Aorta (tissue), 5 donors: ENCODE measurements around the gene XAB2. TPM values are rescaled to one million over a fixed set of nuclear protein-coding genes. Genes with fewer than 3 reads are reported as not detected.

Experiments
- ATAC-seq: fragments of 200-7000 bp; cut with Tn5 transposase; one replicate; pipeline ENCODE4 v1.9.1; 2022; ENCODE audit warnings: moderate library complexity; ENCODE audit not compliant: low FRiP score
- DNase-seq, 2 donors: peaks; one replicate each; pipeline ENCODE4 v3.0.0-alpha.2; 2020
- H3K27ac ChIP-seq, 2 donors: one replicate each; pipeline ENCODE4 v1.5.1; 2013; ENCODE audit warnings: low read length in 2 of 2, mild to moderate bottlenecking in 2 of 2, moderate library complexity in 2 of 2, control low read depth in 1 of 2, inconsistent platforms in 1 of 2, low read depth in 1 of 2
- H3K27me3 ChIP-seq, 2 donors: one replicate each; pipeline ENCODE4 v1.6.1; 2013; ENCODE audit warnings: control low read depth in 1 of 2, low read length in 1 of 2, mild to moderate bottlenecking in 1 of 2, moderate library complexity in 1 of 2; ENCODE audit not compliant: insufficient read depth in 2 of 2, control insufficient read depth in 1 of 2
- H3K36me3 ChIP-seq, 2 donors: one replicate each; pipeline ENCODE4 v1.6.1; 2013; ENCODE audit warnings: control low read depth in 1 of 2, low read length in 1 of 2, mild to moderate bottlenecking in 1 of 2; ENCODE audit not compliant: insufficient read depth in 2 of 2, control insufficient read depth in 1 of 2
- H3K4me1 ChIP-seq, 2 donors: one replicate each; pipeline ENCODE4 v1.6.1; 2013; ENCODE audit warnings: low read length in 2 of 2, control low read depth in 1 of 2, mild to moderate bottlenecking in 1 of 2, moderate library complexity in 1 of 2; ENCODE audit not compliant: insufficient read depth in 2 of 2, control insufficient read depth in 1 of 2
- H3K4me3 ChIP-seq, 2 donors: one replicate each; pipeline ENCODE4 v1.5.1; 2013; ENCODE audit warnings: low read length in 2 of 2, control low read depth in 1 of 2, mild to moderate bottlenecking in 1 of 2
- H3K9me3 ChIP-seq: one replicate; pipeline ENCODE4 v1.6.1; 2013; ENCODE audit warnings: mild to moderate bottlenecking, low read length; ENCODE audit not compliant: control insufficient read depth
- WGBS, 2 donors: extraction: QIAGEN DNeasy Blood & Tissue Kit; methylation state at CpG; one replicate each; pipeline ENCODE4 v1.1.7; 2013; 5-methylcytosine and 5-hydroxymethylcytosine counted together
- intact Hi-C, 2 donors: fragments of 100-400 bp; cut with DNase I; formaldehyde crosslinking; loops; one replicate each; pipeline versions ENCODE4 v1.14.2 to v1.15.0; 2022
- polyA plus RNA-seq, 2 donors: library from polyadenylated mRNA; stranded (reverse); fragments of 200-250 nt; gene quantifications; one replicate each; pipeline ENCODE4 v1.2.3, GENCODE V29; 2013
- total RNA-seq, 2 donors: library from RNA; stranded (reverse); fragmentation: NEBNext Ultra II Directional; extraction: Animal tissue kit (Norgen Biotek cat#: 25700); gene quantifications; one replicate each; pipeline ENCODE4 v1.2.1, GENCODE V29; 2021
- donor health status: healthy with polysubstance abuse.
- donor health status: Bipolar disorder and iron deficiency.
- donor health status: DM: no; HTN: no; CAD: no.
- donor health status: DM: no; HTN: no; CAD: no.
- donor health status: DM: yes; HTN: yes; CAD: no.

The XAB2 gene
- total and polyA plus RNA-seq, 4 donors, result 17.0 to 93.8 (median 29.7) TPM

- peaks cover 0 to 3% of the 10 kb centered on the region in 2 donors for H3K4me1 ChIP-seq
- no peaks in the 10 kb centered on the region for H3K27me3 ChIP-seq
- no peak overlapping the region for H3K27ac ChIP-seq
- H3K36me3 ChIP-seq, result no peaks in the 10 kb centered on the region
- no peak overlapping the region for H3K4me3 ChIP-seq
- intact Hi-C loops, result no loop called here
- 88% methylated on average over 12 of the region's 12 CpGs for WGBS, 2 donors
- H3K9me3 ChIP-seq, result no peaks in the 10 kb centered on the region
- DNase-seq (no peak), ATAC-seq (no peak)
These were observed 2.2 kb upstream of the XAB2 start for GRCh38 chr19:7631577-7631976.

GRCh38 chr19:7628589-7629311, 595 bp downstream of the XAB2 start:
- WGBS, 2 donors, result 5 to 6% methylated on average over 15 of the region's 15 CpGs
- peak overlapping the region in 1 of 2 donors; percentile 2 for H3K27ac ChIP-seq
- H3K4me1 ChIP-seq, result peaks cover 0 to 3% of the 10 kb centered on the region in 2 donors
- ATAC-seq, result no peak
- no peak for DNase-seq
- H3K36me3 ChIP-seq, result no peaks in the 10 kb centered on the region
- no peaks in the 10 kb centered on the region for H3K9me3 ChIP-seq
- intact Hi-C loops, result loop anchor here in 1 of 2 donors (2.0 kb wide), 1 partner anchor 52 kb away; the partner anchor contains the start of gene TRAPPC5
- H3K27me3 ChIP-seq, result no peaks in the 10 kb centered on the region
- peak overlapping the region; percentile 85 to 88 for H3K4me3 ChIP-seq

DNA sequence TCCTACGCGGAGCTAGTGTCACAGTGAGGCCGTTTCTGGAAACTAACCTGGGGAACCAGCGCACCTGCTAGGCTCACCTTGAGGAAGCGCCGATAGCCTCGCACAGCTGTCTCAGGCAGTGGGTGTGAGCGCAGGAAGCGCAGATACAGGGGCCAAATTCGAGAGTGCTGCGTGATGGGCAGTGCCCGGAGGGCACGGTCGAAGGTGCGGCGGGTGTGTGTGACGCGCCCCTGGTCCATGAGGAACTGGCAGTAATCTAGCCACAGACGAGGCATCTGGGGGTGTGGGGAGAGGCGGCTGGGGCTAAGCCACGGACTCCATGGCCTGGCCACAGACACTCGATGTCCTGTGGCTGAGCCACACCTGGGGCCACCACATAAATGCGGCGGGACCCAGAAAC, 2.2 kb downstream of the XAB2 start:
- Histone ChIP-seq H3K27me3 (no peaks in the 10 kb centered on the region), H3K27ac (no peak overlapping the region), H3K4me1 (peaks cover 0 to 3% of the 10 kb centered on the region in 2 donors), H3K9me3 (no peaks in the 10 kb centered on the region), H3K4me3 (no peak overlapping the region), H3K36me3 (peaks cover 0 to 7% of the 10 kb centered on the region in 2 donors)
- WGBS, 2 donors, result 90 to 96% methylated on average over 24 of the region's 24 CpGs
- intact Hi-C loops, result no loop called here
- no peak for DNase-seq
- no peak for ATAC-seq

DNA sequence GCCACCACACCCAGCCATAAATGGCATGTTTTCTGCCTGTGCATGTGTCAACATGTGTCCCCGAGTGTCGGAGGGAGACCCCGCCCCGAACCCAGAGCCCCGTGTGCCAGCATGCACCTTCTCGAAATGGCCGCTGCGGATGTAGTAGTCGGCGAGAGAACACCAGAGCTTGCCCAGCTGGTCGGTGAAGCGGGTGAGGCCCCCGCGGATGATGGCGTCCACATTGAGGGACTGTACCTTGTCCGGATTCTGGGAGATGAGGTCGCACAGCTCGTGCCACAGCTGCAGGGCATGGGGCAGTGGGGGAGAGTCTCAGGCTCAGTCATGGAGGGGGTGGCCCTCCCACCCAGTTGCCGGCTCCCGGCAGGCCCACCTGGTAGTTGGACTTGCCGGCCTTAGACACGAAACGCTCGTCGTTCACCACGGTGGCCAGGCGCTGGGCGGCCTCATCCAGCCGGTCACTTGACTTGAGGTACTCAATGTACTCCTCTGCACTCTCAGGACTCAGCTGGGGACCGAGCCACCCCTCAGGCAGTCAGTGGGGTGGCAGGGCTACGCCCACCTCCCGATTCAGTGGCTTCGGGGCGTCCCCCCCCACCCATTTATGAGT, 3.5 kb downstream of the XAB2 start:
- 95 to 97% methylated on average over 34 of the region's 34 CpGs for WGBS, 2 donors
- ATAC-seq, result no peak
- Histone ChIP-seq H3K9me3 (no peaks in the 10 kb centered on the region), H3K27me3 (no peaks in the 10 kb centered on the region), H3K36me3 (peaks cover 0 to 7% of the 10 kb centered on the region in 2 donors), H3K27ac (no peak overlapping the region), H3K4me3 (no peak overlapping the region), H3K4me1 (peaks cover 0 to 3% of the 10 kb centered on the region in 2 donors)
- no peak for DNase-seq
- intact Hi-C loops, result no loop called here

GRCh38 chr19:7624810-7625209, 4.5 kb downstream of the XAB2 start:
- Histone ChIP-seq H3K36me3 (peaks cover 0 to 7% of the 10 kb centered on the region in 2 donors), H3K27me3 (no peaks in the 10 kb centered on the region), H3K4me1 (no peaks in the 10 kb centered on the region), H3K4me3 (no peak overlapping the region), H3K9me3 (no peaks in the 10 kb centered on the region), H3K27ac (no peak overlapping the region)
- intact Hi-C loops, result no loop called here
- 89 to 90% methylated on average over 17 of the region's 17 CpGs for WGBS, 2 donors
- no peak for ATAC-seq
- no peak for DNase-seq

- no peaks in the 10 kb centered on the region for H3K4me1 ChIP-seq
- no peak overlapping the region for H3K4me3 ChIP-seq
- intact Hi-C loops, result no loop called here
- 93% methylated on average over 39 of the region's 39 CpGs for WGBS, 2 donors
- H3K9me3 ChIP-seq, result no peaks in the 10 kb centered on the region
- H3K27me3 ChIP-seq, result no peaks in the 10 kb centered on the region
- no peak for DNase-seq
- no peak overlapping the region for H3K27ac ChIP-seq
- ATAC-seq, result no peak
- peaks cover 0 to 7% of the 10 kb centered on the region in 2 donors for H3K36me3 ChIP-seq
These were observed 5.4 kb downstream of the XAB2 start for GRCh38 chr19:7623725-7624603.

DNA sequence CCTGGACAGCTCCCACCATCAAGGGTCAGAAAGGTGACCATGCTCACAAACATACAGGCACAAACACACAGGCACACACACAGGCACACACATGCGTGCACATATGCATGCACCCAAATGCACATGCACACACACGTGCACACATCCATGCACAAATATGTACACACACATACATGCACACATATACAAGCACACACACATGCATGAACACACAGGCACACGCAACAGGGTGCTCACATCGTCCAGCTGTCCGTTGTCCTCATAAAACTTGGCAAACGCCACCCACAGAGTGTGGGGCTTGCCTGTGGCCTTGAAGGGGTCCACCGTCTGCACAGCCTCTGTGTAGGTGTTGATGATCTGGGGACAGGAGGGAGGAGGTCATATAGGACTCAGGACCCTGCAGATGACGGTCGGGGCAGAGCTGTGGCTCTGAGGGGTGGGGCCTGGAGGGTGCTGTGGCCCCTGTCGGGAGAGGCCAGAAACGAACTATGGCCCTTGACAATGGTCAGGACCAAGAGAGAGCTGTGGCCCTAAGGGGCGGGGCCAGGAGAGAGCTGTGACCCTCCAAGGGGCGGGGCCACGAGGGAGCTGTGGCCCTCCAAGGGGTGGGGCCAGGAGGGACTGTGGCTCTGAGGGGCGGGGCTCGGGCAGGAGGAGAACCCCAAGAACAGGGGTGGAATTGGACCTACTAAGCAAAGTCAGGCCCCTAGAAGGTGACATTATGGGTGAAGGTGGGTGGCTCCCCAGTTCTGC, 6.2 kb downstream of the XAB2 start:
- Histone ChIP-seq H3K9me3 (no peaks in the 10 kb centered on the region), H3K27me3 (no peaks in the 10 kb centered on the region), H3K4me1 (no peaks in the 10 kb centered on the region), H3K36me3 (peaks cover 0 to 7% of the 10 kb centered on the region in 2 donors), H3K4me3 (no peak overlapping the region), H3K27ac (no peak overlapping the region)
- intact Hi-C loops, result no loop called here
- ATAC-seq (no peak), DNase-seq (no peak)
- WGBS, 2 donors, result 81 to 87% methylated on average over 16 of the region's 16 CpGs
